ENCODE data around the gene C4B. TPM values are rescaled to one million over a fixed set of nuclear protein-coding genes. Genes with fewer than 3 reads are reported as not detected.
"Not testable (repeated sequence)": the region's sequence is repeated elsewhere in the genome, so short reads cannot be mapped to it uniquely, and the experiment has no call there.

The C4B gene
- total RNA-seq, 1 donor from 2014 or later = 9.0 TPM

DNA sequence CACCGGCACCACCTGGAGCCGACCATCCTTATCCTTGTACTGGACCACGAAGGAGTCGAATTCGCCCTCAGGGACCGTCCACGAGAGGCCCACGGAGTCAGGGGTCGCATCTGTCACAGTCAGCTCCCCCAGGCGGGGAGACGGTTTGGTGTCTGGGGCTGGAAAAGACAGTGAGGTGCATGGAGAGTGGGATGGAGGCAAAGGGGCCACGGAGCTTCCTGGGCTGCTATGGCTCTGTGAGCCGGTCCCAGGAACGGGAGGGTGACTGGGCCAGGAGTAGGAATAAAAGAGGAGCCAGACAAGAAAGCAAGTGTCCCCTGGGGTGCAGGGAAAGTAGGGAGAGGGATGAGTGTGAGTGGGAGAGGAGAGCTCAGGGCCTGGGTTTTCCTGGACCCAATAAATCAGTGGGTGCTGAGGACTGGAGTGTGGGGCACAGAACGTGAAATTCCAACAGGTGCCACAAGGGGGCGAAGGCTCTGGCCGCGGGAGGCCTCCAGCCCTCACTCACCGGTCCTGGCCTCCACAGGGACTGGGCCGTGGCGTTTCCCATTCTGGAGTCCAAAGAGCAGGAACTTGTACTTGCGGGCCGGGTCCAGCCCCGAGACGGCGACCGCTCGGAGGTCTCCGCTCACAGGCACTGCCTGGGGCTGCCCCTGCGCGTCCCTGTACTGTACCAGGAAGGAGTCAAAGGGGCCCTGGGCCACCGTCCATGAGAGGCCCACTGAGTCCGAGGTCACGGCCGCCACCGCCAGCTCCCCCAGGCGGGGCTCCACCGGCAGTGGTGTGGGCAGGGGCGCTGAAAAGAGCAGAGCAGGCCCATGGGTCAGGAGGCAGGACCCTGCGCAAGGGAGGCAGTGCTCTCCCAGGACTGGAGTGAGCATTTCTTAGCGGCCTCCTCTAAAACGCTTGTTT is 33.5 kb downstream of the C4B start:
- FAIRE-seq (no peak), DNase-seq (ENCODE audit: low spot score in 2 of 2) (peak in 1 of 2 donors; percentile 71)

DNA sequence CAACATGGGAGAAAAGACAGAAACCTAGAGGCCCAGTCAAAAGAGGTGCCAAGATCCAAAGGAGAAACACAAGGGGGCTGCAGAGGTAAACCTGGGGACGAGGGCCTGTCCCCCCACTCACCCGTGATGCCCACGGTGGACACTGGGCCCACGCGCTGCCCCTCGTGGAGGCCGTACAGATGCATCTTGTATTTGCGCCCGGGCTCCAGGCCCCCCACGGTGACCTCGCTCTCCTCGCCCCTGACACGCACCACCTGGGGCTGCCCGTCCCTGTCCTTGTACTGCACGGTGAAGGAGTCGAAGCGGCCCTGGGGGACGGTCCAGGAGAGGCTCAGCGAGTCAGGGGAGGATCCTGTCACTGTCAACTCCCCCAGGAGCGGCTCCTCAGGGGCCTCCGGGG is 34.6 kb downstream of the C4B start:
- FAIRE-seq; DNase-seq (ENCODE audit: low spot score in 2 of 2): not testable (repeated sequence)

DNA sequence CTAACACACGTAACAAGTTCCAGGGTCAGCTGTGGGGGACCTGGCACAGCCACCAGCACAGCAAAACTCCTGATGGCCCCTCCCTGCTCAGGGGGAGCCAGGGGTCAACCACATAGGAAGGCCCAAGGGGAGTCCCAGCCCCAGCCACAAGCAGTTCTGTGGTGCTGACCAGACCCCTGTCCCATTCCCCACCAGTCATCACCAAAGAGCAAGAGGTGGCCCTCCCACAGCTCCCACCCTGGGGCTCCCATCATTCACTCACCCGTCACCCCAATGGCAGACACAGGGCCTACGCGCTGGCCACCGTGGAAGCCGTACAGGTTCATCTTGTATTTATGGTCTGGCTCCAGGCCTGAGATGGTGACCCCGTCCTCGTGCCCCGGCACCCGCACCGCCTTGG is 35.1 kb downstream of the C4B start:
- not testable (repeated sequence) for DNase-seq (ENCODE audit: low spot score in 2 of 2); FAIRE-seq

DNA sequence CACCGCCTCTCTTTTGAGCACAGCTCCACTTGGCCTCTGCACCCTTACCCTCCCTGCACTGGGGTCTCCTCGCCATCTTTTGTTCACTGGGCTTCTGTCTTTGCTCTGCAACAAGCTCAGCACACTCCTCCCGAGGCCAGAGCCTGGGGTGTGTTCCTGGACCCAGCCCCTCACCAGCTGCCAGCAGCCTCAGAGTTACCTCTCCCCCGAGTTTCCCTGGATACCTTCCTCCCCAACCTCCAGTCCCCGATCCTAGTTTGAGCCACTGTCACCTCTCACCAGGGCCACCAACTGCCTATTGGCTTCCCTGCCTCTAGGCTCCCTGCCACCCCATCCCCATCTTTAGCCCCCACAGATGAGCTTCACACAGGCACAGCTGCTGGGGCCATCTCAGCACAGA is 36.0 kb downstream of the C4B start:
- FAIRE-seq (no peak), DNase-seq (ENCODE audit: low spot score in 2 of 2) (no peak)

DNA sequence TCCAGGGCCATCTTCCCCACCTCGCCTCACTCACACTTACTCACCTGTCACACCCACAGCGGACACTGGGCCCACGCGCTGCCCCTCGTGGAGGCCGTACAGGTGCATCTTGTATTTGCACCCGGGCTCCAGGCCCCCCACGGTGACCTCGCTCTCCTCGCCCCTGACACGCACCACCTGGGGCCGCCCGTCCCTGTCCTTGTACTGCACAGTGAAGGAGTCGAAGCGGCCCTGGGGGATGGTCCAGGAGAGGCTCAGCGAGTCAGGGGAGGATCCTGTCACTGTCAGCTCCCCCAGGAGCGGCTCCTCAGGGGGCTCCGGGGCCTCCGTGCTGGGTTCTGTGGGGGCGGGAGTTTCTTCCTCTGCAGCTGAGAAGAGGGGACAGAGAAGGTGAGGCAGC is 38.0 kb downstream of the C4B start:
- FAIRE-seq; DNase-seq (ENCODE audit: low spot score in 2 of 2): not testable (repeated sequence)

DNA sequence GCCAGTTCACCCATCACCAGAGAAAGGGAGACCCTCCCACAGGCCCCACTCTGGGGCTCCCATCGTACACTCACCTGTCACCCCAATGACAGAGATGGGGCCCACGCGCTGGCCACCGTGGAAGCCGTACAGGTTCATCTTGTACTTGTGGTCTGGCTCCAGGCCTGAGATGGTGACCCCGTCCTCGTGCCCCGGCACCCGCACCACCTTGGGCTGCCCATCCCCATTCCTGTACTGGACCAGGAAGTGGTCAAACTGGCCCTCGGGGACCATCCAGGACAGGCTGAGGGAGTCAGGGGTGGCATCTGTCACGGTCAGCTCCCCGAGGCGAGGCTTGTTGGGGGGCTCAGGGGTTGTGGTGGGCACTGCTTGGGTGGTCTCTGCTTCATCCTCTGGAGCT is 38.7 kb downstream of the C4B start:
- not testable (repeated sequence) for FAIRE-seq

DNA sequence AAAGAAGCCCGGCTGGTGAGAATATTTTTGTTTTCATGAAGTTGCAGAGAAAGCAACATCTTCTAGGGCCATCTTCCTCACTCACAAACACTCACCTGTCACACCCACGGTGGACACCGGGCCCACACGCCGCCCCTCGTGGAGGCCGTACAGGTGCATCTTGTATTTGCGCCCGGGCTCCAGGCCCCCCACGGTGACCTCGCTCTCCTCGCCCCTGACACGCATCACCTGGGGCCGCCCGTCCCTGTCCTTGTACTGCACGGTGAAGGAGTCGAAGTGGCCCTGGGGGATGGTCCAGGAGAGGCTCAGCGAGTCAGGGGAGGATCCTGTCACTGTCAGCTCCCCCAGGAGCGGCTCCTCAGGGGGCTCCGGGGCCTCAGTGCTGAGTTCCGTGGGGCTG is 41.2 kb downstream of the C4B start:
- not testable (repeated sequence) for FAIRE-seq; DNase-seq (ENCODE audit: low spot score in 2 of 2)

More for the DNA sequence above, 38.7 kb downstream of the C4B start:
- not testable (repeated sequence) for DNase-seq (ENCODE audit: low spot score in 2 of 2)

DNA sequence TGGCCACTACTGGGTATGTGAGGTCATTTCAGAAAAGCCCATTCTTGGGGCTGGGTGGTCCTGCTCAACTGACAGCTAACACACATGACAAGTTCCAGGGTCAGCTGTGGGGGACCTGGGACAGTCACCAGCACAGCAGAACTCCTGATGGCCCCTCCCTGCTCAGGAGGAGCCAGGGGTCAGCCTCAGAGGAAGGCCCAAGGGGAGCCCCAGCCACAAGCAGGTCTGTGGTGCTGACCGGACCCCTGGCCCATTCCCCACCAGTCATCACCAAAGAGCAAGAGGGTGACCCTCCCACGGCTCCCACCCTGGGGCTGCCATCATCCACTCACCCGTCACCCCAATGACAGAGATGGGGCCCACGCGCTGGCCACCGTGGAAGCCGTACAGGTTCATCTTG is 41.7 kb downstream of the C4B start:
- no peak for FAIRE-seq
- no peak for DNase-seq (ENCODE audit: low spot score in 2 of 2)

DNA sequence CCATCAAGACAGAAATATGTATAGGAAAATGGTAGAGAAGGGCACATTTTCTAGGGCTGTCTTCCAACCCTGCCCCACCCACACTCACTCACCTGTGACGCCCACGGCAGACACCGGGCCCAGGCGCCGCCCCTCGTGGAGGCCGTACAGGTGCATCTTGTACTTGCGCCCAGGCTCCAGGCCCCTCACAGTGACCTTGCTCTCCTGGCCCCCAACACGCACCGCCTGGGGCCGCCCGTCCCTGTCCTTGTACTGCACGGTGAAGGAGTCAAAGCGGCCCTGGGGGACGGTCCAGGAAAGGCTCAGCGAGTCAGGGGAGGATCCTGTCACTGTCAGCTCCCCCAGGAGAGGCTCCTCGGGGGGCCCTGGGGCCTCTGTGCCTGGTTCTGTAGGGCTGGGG is 43.4 kb downstream of the C4B start:
- DNase-seq (ENCODE audit: low spot score in 2 of 2) (no peak), FAIRE-seq (no peak)

DNA sequence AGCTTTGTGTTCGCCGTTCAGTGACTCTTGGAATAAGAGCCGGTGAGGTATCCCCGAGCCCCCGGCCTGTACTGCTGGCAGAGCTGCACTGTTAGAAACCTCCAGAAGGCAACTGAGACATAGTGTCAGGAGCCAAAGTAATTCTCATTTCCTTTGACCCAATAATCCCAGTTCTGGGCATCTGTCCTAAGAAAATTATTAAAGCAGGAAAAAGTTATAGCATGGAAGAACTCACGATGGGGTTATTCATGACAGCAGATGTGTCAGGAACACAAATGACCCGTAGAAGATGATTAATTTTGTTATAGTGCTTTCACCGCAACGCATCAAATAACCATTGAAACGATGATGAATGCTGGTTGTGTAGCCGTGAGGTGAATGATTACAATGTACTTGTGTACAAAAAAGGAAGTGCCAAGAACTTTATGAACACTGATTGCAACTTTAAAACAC is 43.9 kb downstream of the C4B start:
- FAIRE-seq (no peak), DNase-seq (ENCODE audit: low spot score in 2 of 2) (peak in 1 of 2 donors; percentile 45)

DNA sequence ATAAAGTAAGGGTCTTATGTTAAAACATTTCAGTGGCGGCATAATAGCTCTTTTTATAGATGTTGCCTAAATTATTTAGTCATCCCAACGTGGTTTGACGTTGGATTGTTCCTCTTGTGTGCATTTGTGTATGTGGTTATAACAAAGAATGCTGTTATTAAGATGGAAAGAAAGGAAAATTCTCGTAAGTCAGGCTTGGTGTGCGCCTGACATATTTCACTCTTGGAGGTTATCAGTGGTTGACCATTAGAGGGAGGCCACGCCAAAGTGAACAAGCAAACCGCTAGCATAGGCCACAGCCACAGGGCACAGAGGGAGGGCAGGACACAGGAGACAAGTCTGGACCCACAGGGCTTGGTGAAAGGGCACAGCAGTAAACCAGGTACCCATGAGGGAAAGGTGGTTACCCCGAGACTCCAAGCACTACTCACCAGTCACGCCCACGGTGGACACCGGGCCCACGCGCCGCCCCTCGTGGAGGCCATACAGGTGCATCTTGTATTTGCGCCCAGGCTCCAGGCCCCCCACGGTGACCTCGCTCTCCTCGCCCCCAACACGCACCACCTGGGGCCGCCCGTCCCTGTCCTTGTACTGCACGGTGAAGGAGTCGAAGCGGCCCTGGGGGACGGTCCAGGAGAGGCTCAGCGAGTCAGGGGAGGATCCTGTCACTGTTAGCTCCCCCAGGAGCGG is 46.5 kb downstream of the C4B start:
- DNase-seq (ENCODE audit: low spot score in 2 of 2) (no peak), FAIRE-seq (no peak)

DNA sequence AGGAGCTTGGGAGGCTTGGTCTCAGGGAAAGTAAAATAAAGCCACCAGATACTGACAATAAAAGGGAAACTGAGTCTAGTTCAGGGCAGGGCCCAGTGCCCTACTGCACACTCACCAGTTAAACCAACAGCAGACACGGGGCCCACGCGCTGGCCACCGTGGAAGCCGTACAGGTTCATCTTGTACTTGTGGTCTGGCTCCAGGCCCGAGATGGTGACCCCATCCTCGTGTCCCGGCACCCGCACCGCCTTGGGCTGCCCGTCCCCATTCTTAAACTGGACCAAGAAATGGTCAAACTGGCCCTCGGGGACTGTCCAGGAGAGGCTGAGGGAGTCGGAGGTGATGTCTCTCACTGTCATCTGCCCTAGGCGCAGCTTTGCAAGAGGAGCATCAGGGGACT is 50.1 kb downstream of the C4B start:
- no peak for FAIRE-seq
- DNase-seq (ENCODE audit: low spot score in 2 of 2) = no peak

DNA sequence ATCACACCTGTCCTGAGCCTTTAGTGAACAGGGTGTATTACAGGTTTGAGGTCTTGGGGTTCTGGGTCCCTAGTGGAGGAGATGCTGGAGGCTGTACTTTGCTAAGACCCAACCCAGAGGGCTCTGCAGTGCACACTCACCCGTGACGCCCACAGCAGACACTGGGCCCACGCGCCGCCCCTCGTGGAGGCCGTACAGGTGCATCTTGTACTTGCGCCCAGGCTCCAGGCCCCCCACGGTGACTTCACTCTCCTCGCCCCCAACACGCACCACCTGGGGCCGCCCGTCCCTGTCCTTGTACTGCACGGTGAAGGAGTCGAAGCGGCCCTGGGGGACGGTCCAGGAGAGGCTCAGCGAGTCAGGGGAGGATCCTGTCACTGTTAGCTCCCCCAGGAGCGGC is 52.9 kb downstream of the C4B start:
- FAIRE-seq = not testable (repeated sequence)

DNA sequence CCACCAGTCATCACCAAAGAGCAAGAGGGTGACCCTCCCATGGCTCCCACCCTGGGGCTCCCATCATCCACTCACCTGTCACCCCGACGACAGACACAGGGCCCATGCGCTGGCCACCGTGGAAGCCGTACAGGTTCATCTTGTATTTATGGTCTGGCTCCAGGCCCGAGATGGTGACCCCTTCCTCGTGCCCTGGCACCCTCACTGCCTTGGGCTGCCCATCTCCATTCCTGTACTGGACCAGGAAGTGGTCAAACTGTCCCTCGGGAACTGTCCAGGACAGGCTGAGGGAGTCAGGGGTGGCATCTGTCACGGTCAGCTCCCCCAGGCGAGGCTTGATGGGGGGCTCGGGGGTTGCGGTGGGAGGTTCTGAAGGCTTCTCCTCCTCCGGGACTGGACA is 53.7 kb downstream of the C4B start:
- DNase-seq (ENCODE audit: low spot score in 2 of 2); FAIRE-seq: not testable (repeated sequence)

More for the DNA sequence above, 52.9 kb downstream of the C4B start:
- DNase-seq (ENCODE audit: low spot score in 2 of 2) = not testable (repeated sequence)

DNA sequence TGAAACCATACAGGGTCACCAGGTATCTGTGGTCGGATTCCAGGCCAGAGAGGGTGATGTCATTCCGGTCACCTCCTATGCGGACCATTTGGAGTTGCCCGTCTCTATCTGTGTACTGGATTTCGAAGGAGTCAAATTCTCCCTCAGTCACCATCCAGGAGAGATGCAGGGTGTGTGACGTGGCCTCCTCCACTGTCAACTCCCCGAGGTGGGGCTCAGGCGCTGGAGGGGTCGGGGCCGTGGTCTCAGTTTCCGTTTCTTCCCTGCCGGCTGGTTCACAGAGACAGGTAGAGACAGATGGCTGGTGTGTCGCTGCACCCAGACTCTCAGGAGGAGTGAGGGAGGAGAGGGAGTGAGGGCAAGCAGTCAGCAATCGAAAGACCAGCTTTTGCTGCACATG is 54.3 kb downstream of the C4B start:
- FAIRE-seq (no peak), DNase-seq (ENCODE audit: low spot score in 2 of 2) (no peak)

DNA sequence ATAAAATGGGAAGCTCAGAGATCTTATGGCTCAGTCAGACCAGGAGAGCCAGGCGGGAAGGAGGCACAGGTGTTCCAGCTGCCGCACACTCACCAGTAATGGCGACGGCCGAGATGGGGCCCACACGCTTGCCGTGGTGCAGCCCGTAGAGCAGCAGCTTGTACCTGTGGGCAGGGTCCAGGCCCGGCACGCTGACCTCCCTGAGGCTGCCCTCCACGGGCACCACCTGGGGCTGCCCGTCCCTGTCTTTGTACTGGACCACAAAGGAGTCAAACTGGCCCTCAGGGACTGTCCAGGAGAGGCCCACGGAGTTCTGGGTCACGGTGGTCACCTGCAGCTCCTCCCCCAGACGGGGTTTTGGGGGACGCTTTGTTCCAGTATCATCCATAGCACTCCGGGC is 54.9 kb downstream of the C4B start:
- FAIRE-seq (no peak), DNase-seq (ENCODE audit: low spot score in 2 of 2) (no peak)

DNA sequence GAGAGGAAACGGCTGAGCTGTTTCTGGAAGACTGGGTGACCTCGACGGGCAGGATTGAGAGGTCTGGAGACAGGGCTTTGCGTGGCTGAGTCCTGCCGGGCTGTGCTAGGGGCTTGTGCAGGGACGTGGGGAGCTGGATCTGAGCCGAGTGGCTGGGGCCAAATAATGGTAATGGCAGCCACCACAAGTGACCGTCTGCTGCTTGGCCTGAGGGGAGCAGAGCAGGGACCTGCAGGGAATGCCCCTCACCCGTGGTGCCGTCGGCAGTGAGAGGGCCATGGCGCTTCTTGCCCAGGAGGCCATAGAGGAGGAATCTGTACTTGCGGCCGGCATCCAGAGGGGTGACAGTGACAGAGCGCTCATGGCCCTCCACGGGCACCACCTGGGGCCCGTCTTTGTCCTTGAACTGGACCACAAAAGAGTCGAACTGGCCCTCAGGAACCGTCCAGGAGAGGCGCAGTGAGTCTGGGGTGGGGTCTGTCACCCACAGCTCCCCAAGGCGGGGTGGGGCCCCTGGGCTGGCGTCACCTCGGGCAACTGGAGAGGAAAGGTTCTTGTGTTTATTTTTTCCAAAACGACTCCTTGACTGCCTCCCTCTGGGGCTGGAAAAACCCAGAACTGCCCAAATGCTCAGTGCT is 55.4 kb downstream of the C4B start:
- DNase-seq (ENCODE audit: low spot score in 2 of 2) = no peak
- no peak for FAIRE-seq

DNA sequence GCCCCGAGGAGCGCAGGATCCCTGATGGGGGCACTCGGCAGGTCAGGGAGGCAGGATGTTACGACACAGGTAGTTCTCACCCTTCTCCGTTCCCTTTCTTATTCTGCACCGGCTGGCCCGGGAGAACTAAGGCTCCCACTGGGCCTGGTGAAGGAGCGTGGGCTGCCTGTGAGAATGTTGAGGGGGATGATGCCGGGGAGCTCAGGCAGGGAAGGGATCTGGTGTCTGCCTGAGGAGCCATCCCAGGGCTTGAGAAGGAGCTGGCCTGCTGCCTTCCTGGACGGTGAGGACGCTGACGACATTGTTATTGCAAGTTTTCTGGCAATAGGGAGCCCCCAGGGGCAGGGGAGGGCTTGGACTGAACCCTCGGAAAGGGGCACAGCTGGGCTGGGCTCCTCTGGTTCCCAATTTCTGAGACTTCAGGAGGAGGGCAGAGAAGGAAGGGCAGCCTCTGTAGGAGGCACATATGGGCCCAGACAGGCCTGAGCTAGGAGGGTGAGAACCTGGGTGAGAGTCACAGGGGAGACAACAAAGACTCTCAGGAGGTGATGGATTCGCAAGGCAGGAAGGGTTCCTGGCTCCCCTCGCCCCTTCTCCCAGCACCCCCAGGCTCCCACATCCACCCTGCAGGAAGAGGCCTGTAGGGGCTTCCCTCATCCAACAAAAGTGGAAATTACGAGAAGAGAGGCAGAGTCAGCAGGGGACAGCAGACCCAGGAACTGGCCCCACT is 56.4 kb downstream of the C4B start:
- DNase-seq (ENCODE audit: low spot score in 2 of 2) = no peak
- FAIRE-seq = no peak

DNA sequence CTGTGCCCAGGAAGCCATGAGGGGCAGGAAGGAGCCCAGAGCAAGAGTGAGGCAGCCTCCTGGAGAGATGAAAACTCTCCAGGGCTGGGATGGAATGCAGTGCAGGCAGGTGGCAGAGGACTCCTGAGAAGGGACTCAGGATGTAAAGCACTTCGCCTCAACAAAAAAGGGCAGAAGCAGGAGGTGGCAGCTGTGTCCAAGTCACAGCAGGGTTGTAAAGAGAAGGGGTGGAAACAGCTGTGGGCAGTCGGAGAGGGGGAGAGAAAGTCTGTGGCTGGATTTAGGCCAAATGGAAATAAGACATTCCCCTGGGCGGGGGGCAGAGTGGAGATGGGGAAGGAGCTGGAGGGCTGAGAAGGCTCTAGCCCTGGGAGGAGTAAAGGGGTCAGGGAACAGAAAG is 58.5 kb downstream of the C4B start:
- no peak for DNase-seq (ENCODE audit: low spot score in 2 of 2)
- no peak for FAIRE-seq

DNA sequence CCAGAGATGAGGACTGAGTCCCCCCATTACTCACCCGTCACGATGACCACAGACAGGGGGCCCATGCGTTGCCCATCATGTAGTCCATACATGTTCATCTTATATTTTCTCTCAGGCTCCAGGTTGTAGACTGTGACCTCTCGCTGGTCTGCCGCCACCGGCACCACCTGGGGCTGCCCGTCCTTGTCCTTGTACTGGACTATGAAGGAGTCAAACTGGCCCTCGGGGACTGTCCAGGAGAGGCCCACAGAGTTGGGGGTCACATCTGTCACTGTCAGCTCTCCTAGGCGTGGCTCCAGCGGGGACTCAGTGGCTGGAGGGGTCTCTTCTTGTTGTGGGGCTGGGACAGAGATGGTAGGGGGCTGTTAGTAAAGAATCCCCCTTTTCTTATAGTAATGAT is 59.0 kb downstream of the C4B start:
- DNase-seq (ENCODE audit: low spot score in 2 of 2) (no peak), FAIRE-seq (no peak)
